IPS DF 19.7 (cell line): ENCODE data around the gene PDGFC.

Experiments
- DNase-seq: peaks from one replicate; pipeline ENCODE4 v3.0.0-alpha.2; 2013; ENCODE audit warnings: low read depth, low spot score

PDGFC gene

DNA sequence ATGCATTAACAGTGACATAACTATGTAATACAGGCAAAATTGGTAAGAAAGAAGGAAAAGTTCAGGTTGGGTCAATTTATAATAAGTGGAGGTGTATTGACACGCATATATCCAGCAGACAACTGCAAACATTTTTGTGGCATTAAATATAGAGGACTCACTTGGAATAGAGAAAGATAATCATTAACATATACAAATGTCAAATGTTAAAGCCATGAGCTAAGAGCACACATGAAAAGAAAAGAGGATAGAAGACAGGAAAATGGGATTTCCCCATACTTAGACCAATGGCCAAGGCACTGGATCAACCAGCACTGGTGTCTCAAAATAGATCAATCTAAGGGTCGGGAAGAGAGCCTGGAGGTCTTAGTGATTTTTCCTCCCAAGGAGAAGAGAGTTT, 187.6 kb downstream of the PDGFC start:
- no peak for DNase-seq

DNA sequence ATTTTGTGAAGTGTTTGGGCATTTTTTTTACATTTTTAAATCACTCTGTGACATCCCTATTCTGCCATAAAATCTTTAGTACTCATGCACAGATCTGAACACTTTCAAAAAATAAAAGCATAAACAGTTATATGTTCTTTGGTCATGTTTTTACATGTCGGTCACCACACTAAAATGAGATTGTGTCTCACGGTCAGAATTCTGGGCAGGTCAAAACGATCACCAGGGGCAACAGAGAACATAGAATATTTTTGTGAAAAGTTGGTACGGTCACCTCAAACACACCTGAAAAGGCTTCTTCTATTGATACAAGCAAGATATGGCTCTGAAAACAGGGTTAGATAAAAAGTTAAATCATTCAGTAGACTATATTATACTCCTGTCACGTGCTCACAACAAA, 189.1 kb downstream of the PDGFC start:
- DNase-seq: no peak

DNA sequence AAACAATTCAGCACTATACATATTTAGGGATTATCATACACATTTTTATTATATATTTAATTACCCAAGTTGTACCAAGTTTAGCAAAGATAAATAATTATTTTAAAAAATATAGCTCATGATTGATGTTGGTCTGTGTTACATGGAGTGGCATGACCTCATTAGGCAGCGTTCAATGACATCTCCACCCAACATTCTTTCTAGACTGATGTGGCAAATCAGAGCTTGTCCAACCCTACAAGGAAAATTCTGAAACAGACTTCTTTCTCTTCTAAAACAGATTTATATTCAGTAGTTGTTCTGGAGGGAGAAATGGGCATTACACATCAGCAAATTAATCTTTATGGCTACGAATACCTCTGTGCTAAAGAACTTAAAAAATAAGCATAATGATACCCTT, 189.7 kb downstream of the PDGFC start:
- DNase-seq: no peak

DNA sequence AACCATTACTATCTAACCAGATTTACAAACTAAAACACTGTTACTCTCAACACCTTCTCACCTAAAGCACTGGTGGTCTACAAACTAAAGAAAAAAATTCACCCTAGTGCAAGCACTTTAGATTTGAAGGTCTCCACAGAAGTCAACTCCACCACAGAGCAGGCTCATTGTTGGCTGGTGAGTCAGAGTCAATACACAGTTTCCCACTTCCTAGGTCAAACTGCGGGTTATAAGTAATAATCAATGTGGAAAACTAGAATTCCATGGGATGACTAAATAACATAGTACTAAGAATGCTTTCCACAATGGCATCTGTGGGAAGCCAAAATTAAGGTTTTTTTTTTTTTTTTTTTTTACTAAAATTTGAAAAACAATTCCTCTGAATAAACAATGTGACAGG, 191.8 kb downstream of the PDGFC start:
- DNase-seq: no peak

DNA sequence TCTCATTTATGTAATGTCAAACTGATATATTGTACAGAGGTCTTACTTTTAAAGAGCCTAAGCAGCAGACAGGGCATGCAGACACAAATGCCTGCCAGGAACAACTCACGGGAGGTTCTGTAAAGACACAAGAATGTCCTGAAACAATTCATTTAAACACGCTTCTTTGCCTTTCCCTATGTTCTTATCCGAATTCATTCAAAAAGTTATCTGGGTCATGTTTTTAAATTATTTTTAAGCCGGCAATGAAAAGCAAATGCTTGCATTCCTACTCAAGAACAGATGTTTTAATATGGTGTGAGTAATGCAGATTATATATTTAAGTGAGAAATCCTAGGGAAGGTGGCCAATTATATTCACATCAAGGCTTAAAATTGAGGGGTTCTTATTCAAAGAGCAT, 192.6 kb downstream of the PDGFC start:
- DNase-seq: no peak

DNA sequence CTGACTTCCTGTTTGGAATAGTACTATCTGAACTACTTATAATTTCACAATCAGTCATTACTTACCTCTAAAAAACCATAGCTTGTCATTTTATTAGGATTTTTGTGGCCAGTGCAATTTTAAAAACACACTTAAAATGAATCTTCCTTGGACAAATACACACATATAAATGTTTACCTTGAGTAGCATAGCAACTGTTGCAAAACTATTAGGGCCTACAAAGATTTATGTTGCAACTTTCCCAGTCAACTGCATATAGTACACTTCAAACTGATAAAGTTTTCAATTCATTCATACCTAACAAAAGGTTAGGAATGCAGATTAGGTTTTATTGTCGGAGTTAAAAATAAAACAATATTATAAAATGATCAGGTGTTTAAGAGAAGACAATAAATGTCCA, 193.0 kb downstream of the PDGFC start:
- DNase-seq: no peak

DNA sequence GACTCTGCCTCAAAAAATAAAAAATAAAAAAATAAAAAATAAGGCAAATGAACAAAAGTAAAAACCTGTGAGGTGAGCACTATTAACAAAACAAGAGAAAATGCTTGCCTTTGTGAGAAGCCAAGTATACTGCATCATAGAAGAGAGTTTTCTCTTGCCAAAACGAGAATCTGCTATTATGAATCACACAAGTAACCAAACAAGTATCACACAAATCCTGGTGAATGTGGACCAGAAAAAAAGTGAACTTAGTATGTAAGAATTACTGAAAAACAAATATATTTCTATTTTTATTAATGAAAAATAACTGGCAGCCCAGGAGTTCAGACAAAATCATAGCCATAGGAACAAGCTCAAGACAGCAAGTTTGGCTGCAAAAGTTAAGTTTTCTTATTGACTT, 193.5 kb downstream of the PDGFC start:
- DNase-seq: no peak

DNA sequence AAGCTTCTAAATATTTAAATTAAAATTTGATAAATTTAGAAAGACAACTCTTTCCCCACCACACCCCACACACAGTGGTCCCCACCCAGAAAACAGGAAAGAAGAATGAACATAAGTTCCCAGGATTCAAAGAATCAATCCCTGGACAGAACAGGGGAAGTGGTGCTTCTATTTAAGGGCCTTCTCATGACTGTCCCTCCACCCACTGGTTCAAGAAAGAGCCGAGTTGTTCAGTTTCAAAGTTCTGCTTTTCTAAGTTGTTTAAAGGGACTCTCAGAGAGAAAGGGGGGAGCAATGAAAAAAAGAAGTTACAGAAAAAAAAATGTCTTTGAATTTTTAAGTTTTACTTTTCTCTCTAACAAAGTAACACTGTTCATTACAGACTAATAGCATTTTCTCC, 195.8 kb downstream of the PDGFC start:
- no peak for DNase-seq

DNA sequence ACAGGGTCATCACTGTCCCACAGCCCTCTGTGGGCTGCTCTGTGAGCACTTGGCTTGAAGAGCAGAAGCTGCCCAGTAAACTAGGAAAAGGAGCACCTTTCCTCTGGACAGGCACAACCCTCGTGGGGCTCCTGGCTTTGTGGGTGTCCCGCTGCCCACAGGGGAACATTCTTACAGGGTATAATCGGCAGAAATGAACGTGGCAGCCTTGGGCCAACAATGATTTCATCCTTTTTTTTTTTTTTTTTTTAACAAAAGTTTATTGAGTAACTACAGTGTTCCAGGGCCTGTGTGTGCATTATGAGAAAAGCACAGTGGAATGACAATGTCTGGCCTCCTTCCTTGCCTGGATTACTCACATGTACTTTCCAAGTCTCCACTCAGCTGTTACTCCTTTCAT, 197.2 kb downstream of the PDGFC start:
- DNase-seq: no peak

DNA sequence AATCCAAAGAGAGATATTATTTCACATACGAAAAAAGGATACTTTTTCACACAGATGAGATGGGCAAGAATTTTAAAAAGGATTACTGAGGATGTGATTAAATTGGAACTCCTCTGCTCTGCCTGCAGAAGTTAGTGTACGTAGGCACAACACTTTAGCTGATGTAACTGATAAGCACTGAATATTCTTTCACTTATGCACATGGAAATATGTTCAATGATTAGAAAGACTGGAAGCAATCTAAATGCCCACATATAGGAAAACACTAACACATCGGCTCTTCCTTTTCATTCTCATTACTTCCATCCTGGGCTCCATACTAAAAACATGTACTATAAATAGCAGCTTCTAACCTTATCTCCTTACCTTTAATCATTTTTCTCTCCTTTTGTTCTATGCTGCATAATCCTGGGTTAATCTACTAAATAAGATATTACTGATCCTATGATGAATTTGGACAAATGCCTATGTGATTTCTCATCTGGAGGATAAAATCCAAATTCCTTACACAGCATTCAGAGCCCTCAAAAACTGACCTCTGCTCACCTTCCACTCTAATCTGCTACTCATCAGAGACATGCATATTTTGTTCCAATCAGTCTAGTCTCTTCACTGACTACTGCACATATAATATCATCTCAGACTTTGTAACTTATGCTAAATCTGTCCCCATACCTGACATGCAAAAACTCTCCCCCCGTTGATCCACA, 197.8 kb downstream of the PDGFC start:
- DNase-seq: no peak

DNA sequence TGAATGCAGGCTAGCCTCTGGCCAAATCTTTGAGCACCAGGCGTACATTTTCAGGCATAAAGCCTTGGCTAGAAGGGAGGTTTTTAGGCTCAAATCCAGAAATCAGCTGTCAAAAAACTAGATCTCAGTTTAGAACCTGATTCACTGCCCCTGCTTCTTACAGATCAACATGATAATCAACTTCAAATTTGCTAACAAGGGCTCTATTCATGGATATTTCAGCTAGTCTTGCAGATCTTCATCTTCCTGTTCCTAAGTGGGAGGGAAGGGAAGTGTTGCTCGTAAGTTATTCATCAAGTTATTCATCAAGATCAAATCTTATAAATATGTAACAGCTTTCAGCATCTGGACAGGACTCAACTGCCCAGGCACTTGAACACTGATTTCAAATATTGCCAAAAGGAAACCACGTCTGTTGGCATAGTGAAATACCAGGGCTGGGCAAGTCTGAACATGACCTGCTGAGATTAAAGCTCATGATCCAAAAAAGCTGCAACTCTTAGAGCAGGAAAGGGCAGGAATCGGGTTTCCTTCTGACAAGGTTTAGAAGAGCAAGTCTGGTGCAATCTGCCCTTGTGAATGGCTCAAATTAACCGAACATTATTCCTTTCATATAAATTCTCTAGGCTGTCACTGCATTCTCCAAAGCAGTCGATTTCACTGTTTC, 200.3 kb downstream of the PDGFC start:
- peak; percentile 20 for DNase-seq

DNA sequence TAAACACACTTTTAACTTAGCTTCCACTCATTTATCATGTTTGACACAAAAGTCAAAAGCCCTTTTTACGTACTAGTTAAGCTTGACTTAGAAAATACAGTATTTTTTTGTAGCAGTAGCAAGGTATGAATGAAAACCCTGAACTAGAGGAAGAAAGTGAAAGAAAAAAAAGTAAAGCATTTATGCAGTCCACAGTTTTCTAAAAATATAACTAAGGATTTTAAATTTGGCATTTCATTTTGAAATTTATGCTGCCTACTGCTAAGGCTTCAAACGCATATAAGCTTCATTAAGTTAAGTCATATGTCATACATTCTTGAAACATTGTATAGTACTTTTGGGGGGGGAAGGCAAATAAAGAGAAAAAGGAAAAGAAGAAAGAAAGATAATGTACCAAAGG, 201.5 kb downstream of the PDGFC start:
- no peak for DNase-seq

DNA sequence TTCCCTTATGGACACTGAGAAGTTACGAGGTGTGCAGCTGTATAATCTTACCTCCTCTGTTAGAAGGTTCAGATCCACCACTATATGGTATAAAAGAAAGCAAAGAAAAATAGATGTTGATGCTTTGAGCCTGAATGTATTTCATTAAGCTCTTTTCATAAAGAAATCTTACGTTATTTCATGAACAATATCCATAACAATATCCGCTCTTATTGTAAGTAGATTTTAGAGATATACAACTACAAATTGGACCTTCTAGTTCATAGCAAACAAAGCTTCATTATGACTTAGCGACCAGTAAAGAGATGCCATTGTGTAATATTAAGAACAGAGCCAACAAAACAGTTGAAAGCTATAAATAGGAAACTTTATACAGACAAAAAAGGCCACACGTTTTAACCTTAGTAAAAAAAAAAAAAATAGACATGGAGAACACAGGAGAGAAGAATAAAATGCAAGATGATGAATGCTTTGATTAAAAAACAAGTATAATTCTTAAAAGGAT, 203.6 kb downstream of the PDGFC start:
- DNase-seq: no peak

DNA sequence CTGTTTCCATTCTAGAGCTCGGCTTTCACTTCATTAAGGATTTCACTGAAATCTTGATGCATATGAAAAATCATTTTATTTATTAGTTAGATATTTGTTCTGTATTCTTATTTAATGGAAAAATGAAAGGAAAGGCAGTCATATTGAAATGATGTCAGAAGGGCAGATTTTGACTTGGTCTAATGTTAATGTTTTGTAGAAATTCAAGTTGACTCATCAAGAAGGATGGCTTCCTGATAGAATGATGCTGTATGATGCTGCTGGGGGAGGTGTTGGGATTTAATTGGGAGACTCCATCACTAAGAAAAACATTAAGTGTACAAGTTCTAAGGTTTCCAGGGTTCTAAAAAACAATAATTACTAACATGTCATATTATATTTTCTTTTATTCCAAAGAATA, 204.8 kb downstream of the PDGFC start:
- DNase-seq: no peak

DNA sequence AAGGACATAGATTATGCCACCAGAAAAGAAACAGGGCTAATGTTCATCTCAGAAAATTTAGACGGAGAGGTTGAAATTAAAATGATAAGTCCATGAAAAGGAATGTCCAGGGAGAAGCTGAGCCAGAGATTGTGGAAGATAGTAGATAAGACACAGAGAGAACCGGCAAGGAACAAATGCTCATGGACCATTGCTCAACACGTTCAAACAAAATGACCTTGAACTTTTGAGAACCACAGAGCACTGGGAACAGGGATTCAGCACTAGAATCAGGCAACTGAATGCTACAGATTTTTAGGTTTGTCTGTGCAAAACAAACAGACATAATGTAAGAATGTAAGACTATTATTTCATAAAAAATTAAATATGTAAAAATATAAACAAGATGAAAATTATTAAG, 206.3 kb downstream of the PDGFC start:
- no peak for DNase-seq

DNA sequence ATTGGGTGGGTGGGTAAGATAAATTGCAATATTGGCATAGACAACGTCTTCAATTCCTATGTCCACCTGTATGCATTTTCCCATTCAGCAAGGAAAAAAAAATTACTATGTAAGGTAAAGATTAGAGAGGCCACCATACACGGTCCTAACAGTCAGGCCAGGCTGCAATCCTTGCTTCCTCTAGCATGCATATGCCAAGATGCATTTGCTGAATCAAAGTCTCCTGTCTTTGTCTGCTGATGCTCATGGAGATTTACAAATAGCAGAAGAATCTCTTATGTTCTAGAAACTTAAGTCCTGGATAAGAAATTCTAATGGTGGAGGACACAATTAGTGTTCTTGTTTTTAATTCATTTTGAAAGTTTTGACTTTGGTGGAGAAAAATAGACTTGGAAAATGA, 206.8 kb downstream of the PDGFC start:
- DNase-seq: no peak

DNA sequence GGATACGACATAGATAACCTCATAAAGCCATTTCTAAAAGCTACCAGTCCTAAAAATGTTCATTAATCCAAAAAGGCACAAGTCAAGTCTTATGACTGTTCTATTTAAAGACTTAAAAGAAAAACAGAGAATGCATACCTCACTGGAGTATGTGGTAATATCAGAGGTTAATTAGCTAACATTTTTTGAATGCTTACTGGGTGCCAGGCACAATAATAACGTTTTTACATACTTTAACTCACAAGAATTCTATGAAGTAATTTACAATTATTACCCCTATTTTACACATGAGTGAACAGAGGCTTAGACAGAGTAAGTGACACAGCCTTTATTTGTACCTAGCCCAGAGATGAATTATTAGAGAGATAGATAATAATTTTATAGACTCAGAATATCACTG, 207.5 kb downstream of the PDGFC start:
- DNase-seq: no peak

DNA sequence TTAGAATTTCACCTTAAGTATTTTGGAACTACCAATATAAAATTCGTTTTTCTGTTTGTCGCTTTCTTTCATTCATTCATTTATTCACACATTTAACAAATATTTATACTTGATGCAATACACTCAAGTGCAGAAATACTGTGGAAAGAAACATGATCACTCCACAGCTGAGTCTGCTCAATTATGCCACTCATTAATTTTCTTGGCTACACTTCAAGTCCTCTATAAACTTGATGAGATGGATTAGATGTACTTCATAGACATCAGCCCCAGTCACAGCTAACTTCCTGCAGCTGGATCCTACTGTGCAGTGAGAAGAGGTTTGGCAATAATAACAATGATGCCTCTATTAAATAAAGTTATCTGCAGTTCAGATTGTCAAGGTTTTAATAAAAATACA, 208.1 kb downstream of the PDGFC start:
- no peak for DNase-seq

DNA sequence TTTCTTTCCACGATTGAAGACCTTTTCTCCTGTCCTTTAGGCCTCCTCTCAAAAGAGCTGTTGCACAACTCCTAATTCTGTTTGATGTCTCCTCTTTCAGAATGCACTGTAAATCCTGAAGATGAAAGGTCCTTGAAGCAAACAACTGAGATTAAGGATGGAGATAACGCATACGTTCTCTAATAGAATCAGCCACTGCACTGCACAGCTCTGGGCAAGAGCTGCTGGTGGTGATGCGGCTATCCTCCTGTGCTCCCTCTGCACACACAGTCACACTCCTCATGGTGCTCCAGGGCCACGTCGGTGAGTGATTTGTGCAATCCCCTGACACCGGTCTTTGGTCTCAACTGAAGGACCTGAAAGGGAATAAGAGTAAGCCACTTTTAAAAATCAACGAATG, 208.7 kb downstream of the PDGFC start:
- DNase-seq: no peak

DNA sequence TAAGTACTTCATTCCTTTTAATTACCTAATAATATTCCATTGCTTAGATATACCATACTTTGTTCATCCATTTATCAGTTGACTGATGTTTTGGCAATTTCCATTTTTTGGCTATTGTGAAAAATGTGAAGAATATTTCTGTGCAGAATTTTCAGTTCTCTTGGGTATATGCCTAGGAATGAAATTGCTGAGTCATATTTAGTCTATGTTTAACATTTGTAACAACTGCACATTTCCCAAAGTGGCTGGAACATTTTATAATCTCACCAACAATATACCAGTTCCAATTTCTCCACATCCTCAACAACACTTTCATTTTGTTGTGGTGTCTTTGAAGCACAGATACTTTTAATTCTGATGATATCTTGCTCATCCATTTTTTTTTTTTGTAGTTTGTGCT, 215.5 kb downstream of the PDGFC start:
- no peak for DNase-seq

DNA sequence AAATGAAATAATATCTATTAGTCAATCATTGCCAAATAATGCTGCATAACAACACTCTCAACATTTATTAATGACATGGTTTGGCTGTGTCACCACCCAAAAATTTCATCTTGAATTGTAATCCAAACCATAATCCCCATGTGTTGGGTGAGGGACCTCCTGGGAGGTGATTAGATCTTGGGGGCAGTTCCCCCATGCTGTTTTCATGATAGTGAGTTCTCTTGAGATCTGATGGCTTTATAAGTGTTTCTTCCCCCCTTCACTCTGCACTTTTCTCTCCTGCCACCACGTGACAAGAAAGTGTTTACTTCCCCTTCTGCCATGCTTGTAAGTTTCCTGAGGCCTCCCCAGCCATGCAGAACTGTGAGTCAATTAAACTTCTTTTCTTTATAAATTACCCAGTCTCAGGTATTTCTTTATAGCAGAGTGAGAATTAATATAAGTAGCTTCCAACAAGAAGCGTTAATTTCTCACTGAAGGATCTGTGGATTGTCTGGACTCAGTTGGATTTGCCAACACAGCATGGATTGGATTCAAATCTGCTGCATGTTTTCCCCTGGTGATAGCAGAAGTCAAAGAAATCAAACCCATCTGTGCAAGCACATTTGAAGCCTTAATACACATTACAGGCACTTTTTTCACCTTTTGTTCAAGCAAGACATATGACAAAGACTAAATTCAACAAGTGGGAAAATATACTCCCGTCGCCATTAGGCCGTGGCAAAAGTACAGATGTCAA, 216.6 kb downstream of the PDGFC start:
- no peak for DNase-seq

DNA sequence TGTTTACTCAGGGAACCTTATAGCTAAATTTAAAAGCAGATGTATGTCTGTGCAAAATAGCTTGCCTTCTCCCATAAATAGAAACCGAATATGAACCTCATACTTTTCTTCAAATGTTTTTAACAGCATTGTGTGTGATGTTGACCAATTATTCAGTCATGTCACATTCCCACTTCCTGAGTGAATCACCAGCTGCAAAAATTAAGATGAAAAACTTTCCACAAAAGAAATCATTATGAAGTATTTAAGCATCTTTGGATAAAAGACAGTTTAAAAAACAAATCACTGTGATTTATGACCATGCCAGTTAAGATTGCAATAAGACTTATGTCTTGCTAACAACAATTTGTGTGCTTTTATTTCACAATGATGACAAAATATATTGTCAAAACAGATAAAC, 220.1 kb downstream of the PDGFC start:
- DNase-seq: no peak
